GM18526 (cell line): ENCODE results near the gene KLHL10.

Source experiments
- POLR2A ChIP-seq: IDR thresholded peaks from 3 replicates; pipeline ENCODE4 v1.6.1; 2011; ENCODE audit not compliant: insufficient read length; ENCODE audit errors: extremely low read depth

KLHL10 gene

GRCh38 chr17:41837761-41838538 lies at the start of gene KLHL10:
TSS of gene KLHL10 (plus strand) at chr17:41837825. CDS start at chr17:41837933, 108 bp downstream.
- TF ChIP-seq POLR2A = no peak

GRCh38 chr17:41792845-41793783 lies 44.5 kb upstream of the KLHL10 start:
- TF ChIP-seq POLR2A = no peak

GRCh38 chr17:41793784-41794539 lies 43.7 kb upstream of the KLHL10 start:
- no peak for TF ChIP-seq POLR2A

GRCh38 chr17:41794540-41794975 lies 43.1 kb upstream of the KLHL10 start:
- TF ChIP-seq POLR2A = no peak

- TF ChIP-seq POLR2A = no peak
Measured at GRCh38 chr17:41796121-41796895, 41.3 kb upstream of the KLHL10 start.

GRCh38 chr17:41797377-41797776 lies 40.2 kb upstream of the KLHL10 start:
- no peak for TF ChIP-seq POLR2A

GRCh38 chr17:41799366-41799765 lies 38.3 kb upstream of the KLHL10 start:
- TF ChIP-seq POLR2A = no peak

- TF ChIP-seq POLR2A = no peak
Measured at GRCh38 chr17:41800601-41801373, 36.8 kb upstream of the KLHL10 start.

GRCh38 chr17:41801374-41802271 lies 36.0 kb upstream of the KLHL10 start:
- no peak for TF ChIP-seq POLR2A

GRCh38 chr17:41803049-41804020 lies 34.3 kb upstream of the KLHL10 start:
- no peak for TF ChIP-seq POLR2A

- TF ChIP-seq POLR2A = no peak
Measured at GRCh38 chr17:41806685-41807445, 30.8 kb upstream of the KLHL10 start.
